ENCODE data around the gene CNTNAP2.

- TF ChIP-seq POLR2A (IDR thresholded peaks at IDR 0.05; ENCODE audit: low read length) (no peak), GATA1 (IDR thresholded peaks at IDR 0.05; ENCODE audit: low read depth, low read length) (no peak)
Observed at GRCh38 chr7:148037044-148037443, 1920.4 kb downstream of the CNTNAP2 start.
